ENCODE measurements around the gene COA6. TPM values are rescaled to one million over a fixed set of nuclear protein-coding genes. Genes with fewer than 3 reads are reported as not detected.

COA6 gene
- total and polyA plus RNA-seq, 2 of the 13 experiments (the other 11 are each of a cell fraction or from before 2014, with no cell fraction given): 32.4 to 104 TPM

DNA sequence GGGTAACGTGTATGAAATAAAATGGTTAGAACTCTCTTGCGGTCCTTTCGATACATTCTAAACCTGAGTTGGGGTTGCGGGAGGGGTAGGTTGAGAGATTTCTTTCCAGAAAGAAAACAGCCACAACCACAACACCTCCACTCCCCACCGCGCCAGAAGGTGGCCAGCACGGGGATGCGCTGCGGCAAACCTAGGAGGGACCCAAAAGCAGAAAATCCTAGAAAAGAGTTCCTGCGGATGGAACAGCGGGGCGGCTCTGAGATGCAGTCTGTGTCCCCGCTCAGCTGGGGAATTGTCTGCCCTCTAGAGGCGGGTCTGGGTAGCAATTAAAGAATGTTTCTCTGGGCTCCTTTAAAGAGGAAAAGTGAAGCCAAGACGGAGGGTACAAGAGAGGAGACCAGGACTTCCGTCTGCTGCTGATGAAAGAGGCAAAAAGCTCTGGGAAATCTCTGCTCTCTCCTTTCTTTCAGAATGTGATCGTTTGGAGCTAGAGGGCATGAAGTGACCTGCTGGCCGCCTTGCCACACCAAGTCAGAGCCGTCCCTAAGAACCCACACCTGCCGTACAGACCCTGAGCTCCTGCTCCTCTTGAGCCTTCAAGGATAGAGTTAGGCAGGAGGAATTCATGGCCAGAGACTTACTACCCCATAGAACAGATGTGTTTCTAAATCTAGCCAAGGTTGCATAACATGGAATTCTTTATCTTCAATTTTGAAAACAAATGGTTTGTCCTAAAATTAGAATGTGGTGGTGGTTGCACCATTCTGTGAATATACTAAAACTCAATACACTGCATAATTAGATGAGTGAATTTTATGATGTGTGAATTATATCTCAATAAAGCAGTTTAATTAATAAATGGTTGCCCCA lies 46.5 kb upstream of the COA6 start (continued):
- no peak for TF ChIP-seq ZKSCAN1 (IDR thresholded peaks at IDR 0.05; ENCODE audit: low read length)
- TF ChIP-seq, protein P1, sequence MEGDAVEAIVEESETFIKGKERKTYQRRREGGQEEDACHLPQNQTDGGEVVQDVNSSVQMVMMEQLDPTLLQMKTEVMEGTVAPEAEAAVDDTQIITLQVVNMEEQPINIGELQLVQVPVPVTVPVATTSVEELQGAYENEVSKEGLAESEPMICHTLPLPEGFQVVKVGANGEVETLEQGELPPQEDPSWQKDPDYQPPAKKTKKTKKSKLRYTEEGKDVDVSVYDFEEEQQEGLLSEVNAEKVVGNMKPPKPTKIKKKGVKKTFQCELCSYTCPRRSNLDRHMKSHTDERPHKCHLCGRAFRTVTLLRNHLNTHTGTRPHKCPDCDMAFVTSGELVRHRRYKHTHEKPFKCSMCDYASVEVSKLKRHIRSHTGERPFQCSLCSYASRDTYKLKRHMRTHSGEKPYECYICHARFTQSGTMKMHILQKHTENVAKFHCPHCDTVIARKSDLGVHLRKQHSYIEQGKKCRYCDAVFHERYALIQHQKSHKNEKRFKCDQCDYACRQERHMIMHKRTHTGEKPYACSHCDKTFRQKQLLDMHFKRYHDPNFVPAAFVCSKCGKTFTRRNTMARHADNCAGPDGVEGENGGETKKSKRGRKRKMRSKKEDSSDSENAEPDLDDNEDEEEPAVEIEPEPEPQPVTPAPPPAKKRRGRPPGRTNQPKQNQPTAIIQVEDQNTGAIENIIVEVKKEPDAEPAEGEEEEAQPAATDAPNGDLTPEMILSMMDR (CRISPR knock-in tag; IDR thresholded peaks at IDR 0.05): peak; percentile 64
- TF ChIP-seq, protein P2, sequence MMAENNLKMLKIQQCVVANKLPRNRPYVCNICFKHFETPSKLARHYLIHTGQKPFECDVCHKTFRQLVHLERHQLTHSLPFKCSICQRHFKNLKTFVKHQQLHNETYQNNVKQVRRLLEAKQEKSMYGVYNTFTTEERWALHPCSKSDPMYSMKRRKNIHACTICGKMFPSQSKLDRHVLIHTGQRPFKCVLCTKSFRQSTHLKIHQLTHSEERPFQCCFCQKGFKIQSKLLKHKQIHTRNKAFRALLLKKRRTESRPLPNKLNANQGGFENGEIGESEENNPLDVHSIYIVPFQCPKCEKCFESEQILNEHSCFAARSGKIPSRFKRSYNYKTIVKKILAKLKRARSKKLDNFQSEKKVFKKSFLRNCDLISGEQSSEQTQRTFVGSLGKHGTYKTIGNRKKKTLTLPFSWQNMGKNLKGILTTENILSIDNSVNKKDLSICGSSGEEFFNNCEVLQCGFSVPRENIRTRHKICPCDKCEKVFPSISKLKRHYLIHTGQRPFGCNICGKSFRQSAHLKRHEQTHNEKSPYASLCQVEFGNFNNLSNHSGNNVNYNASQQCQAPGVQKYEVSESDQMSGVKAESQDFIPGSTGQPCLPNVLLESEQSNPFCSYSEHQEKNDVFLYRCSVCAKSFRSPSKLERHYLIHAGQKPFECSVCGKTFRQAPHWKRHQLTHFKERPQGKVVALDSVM (CRISPR knock-in tag; IDR thresholded peaks at IDR 0.05): no peak
- no peak for TF ChIP-seq PPARG (CRISPR knock-in tag; conservative IDR thresholded peaks at IDR 0.05)
- TF ChIP-seq SMC3 (IDR thresholded peaks at IDR 0.05; ENCODE audit: low read length): no peak
- TF ChIP-seq, protein P3, sequence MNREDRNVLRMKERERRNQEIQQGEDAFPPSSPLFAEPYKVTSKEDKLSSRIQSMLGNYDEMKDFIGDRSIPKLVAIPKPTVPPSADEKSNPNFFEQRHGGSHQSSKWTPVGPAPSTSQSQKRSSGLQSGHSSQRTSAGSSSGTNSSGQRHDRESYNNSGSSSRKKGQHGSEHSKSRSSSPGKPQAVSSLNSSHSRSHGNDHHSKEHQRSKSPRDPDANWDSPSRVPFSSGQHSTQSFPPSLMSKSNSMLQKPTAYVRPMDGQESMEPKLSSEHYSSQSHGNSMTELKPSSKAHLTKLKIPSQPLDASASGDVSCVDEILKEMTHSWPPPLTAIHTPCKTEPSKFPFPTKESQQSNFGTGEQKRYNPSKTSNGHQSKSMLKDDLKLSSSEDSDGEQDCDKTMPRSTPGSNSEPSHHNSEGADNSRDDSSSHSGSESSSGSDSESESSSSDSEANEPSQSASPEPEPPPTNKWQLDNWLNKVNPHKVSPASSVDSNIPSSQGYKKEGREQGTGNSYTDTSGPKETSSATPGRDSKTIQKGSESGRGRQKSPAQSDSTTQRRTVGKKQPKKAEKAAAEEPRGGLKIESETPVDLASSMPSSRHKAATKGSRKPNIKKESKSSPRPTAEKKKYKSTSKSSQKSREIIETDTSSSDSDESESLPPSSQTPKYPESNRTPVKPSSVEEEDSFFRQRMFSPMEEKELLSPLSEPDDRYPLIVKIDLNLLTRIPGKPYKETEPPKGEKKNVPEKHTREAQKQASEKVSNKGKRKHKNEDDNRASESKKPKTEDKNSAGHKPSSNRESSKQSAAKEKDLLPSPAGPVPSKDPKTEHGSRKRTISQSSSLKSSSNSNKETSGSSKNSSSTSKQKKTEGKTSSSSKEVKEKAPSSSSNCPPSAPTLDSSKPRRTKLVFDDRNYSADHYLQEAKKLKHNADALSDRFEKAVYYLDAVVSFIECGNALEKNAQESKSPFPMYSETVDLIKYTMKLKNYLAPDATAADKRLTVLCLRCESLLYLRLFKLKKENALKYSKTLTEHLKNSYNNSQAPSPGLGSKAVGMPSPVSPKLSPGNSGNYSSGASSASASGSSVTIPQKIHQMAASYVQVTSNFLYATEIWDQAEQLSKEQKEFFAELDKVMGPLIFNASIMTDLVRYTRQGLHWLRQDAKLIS (CRISPR knock-in tag; IDR thresholded peaks at IDR 0.05): no peak
- TF ChIP-seq TCF7 (IDR thresholded peaks at IDR 0.05; ENCODE audit: low read depth): 0 out of 2 replicates have a peak, but pooled peaks have one; percentile 3
- no peak for TF ChIP-seq ZNF282 (IDR thresholded peaks at IDR 0.05; ENCODE audit: partially characterized antibody)
- peak; percentile 85; the same call in 1 of the 2 replicates for TF ChIP-seq ZBTB38 (CRISPR knock-in tag; IDR thresholded peaks at IDR 0.05)
- TF ChIP-seq, protein P4, sequence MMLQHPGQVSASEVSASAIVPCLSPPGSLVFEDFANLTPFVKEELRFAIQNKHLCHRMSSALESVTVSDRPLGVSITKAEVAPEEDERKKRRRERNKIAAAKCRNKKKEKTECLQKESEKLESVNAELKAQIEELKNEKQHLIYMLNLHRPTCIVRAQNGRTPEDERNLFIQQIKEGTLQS (CRISPR knock-in tag; IDR thresholded peaks at IDR 0.05): no peak
- no peak for TF ChIP-seq ZNF546 (CRISPR knock-in tag; conservative IDR thresholded peaks at IDR 0.05)
- TF ChIP-seq, protein P5, sequence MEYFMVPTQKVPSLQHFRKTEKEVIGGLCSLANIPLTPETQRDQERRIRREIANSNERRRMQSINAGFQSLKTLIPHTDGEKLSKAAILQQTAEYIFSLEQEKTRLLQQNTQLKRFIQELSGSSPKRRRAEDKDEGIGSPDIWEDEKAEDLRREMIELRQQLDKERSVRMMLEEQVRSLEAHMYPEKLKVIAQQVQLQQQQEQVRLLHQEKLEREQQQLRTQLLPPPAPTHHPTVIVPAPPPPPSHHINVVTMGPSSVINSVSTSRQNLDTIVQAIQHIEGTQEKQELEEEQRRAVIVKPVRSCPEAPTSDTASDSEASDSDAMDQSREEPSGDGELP (IDR thresholded peaks at IDR 0.05; ENCODE audit: borderline replicate concordance, low read depth): peak; percentile 59; the same call in 1 of the 2 replicates
- no peak for TF ChIP-seq ZNF562 (CRISPR knock-in tag; IDR thresholded peaks at IDR 0.05; ENCODE audit: borderline replicate concordance)
- TF ChIP-seq, protein P6, sequence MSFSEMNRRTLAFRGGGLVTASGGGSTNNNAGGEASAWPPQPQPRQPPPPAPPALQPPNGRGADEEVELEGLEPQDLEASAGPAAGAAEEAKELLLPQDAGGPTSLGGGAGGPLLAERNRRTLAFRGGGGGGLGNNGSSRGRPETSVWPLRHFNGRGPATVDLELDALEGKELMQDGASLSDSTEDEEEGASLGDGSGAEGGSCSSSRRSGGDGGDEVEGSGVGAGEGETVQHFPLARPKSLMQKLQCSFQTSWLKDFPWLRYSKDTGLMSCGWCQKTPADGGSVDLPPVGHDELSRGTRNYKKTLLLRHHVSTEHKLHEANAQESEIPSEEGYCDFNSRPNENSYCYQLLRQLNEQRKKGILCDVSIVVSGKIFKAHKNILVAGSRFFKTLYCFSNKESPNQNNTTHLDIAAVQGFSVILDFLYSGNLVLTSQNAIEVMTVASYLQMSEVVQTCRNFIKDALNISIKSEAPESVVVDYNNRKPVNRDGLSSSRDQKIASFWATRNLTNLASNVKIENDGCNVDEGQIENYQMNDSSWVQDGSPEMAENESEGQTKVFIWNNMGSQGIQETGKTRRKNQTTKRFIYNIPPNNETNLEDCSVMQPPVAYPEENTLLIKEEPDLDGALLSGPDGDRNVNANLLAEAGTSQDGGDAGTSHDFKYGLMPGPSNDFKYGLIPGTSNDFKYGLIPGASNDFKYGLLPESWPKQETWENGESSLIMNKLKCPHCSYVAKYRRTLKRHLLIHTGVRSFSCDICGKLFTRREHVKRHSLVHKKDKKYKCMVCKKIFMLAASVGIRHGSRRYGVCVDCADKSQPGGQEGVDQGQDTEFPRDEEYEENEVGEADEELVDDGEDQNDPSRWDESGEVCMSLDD (CRISPR knock-in tag; IDR thresholded peaks at IDR 0.05; ENCODE audit: borderline replicate concordance): no peak
- TF ChIP-seq STAG1 (CRISPR knock-in tag; IDR thresholded peaks at IDR 0.05): peak; percentile 54
- TF ChIP-seq RFXANK (CRISPR knock-in tag; IDR thresholded peaks at IDR 0.05): no peak
- TF ChIP-seq FOXP1 (IDR thresholded peaks at IDR 0.05): no peak
- no peak for TF ChIP-seq FOXP1 (CRISPR knock-in tag; IDR thresholded peaks at IDR 0.05)
- TF ChIP-seq ZNF143 (CRISPR knock-in tag; IDR thresholded peaks at IDR 0.05): no peak

Data from HepG2 (cell line).